Chondrocyte (in vitro differentiated cells): ENCODE measurements around the gene NAGPA. TPM values are rescaled to one million over a fixed set of nuclear protein-coding genes. Genes with fewer than 3 reads are reported as not detected.

Source experiments
- DNase-seq: peaks from one replicate; pipeline ENCODE4 v3.0.0; 2021; ENCODE audit warnings: mixed read lengths, low spot score
- H3K27ac Mint-ChIP-seq: one replicate; pipeline ENCODE4 v1.8.0; 2021; ENCODE audit warnings: mild to moderate bottlenecking, moderate library complexity, mixed read lengths; ENCODE audit not compliant: unreplicated experiment
- H3K27me3 Mint-ChIP-seq: 2 replicates; pipeline ENCODE4 v1.8.0; 2021; ENCODE audit warnings: low read depth, mixed read lengths
- H3K36me3 Mint-ChIP-seq: 2 replicates; pipeline ENCODE4 v1.8.0; 2021; ENCODE audit warnings: low read depth, mixed read lengths
- H3K4me1 Mint-ChIP-seq: 2 replicates; pipeline ENCODE4 v1.8.0; 2021; ENCODE audit warnings: low read depth, mild to moderate bottlenecking, mixed read lengths
- H3K4me3 Mint-ChIP-seq: one replicate; pipeline ENCODE4 v1.8.0; 2021; ENCODE audit warnings: mild to moderate bottlenecking, moderate library complexity, mixed read lengths; ENCODE audit not compliant: unreplicated experiment
- H3K9me3 Mint-ChIP-seq: 2 replicates; pipeline ENCODE4 v1.8.0; 2021; ENCODE audit warnings: low read depth, mixed read lengths
- CTCF ChIP-seq: fragments of 200-600 bp; sonication (generic); IDR thresholded peaks from 2 replicates; pipeline ENCODE4 v1.5.0; 2021; ENCODE audit warnings: antibody characterized with exemption, mild to moderate bottlenecking, moderate library complexity
- total RNA-seq: library from RNA; stranded (reverse); gene quantifications from 3 replicates; pipeline ENCODE4 v1.2.1, GENCODE V29; 2021

Gene NAGPA
- total RNA-seq, 1 donor from 2014 or later, result 11.3 TPM

GRCh38 chr16:5044011-5044540 lies 10.3 kb upstream of the NAGPA start:
- H3K9me3 Mint-ChIP-seq, result peaks cover 6% of the 10 kb centered on the region
- TF ChIP-seq CTCF, result no peak
- H3K4me1 Mint-ChIP-seq, result no peaks in the 10 kb centered on the region

GRCh38 chr16:5042574-5043171 lies 8.9 kb upstream of the NAGPA start:
- Mint-ChIP-seq H3K4me1 (no peaks in the 10 kb centered on the region), H3K27ac (no peak overlapping the region), H3K27me3 (peaks cover 33% of the 10 kb centered on the region), H3K4me3 (no peak overlapping the region), H3K36me3 (peaks cover 2% of the 10 kb centered on the region), H3K9me3 (no peaks in the 10 kb centered on the region)
- TF ChIP-seq CTCF, result peak; percentile 28
- peak; percentile 35 for DNase-seq

More at GRCh38 chr16:5044011-5044540, 10.3 kb upstream of the NAGPA start:
- Mint-ChIP-seq H3K27me3 (peaks cover 39% of the 10 kb centered on the region), H3K27ac (no peak overlapping the region), H3K36me3 (peaks cover 2% of the 10 kb centered on the region), H3K4me3 (no peak overlapping the region)
- peak; percentile 57 for DNase-seq

- DNase-seq, result no peak
- peaks cover 27% of the 10 kb centered on the region for H3K27me3 Mint-ChIP-seq
- no peaks in the 10 kb centered on the region for H3K9me3 Mint-ChIP-seq
- no peak for TF ChIP-seq CTCF
- H3K4me3 Mint-ChIP-seq, result no peak overlapping the region
- H3K4me1 Mint-ChIP-seq, result no peaks in the 10 kb centered on the region
- peaks cover 1% of the 10 kb centered on the region for H3K36me3 Mint-ChIP-seq
- no peak overlapping the region for H3K27ac Mint-ChIP-seq
Measured at GRCh38 chr16:5041600-5042133, 7.9 kb upstream of the NAGPA start.

GRCh38 chr16:5040451-5040850 lies 6.7 kb upstream of the NAGPA start:
- no peaks in the 10 kb centered on the region for H3K4me1 Mint-ChIP-seq
- no peaks in the 10 kb centered on the region for H3K36me3 Mint-ChIP-seq
- no peak overlapping the region for H3K4me3 Mint-ChIP-seq
- H3K27me3 Mint-ChIP-seq, result peaks cover 24% of the 10 kb centered on the region
- DNase-seq, result no peak
- TF ChIP-seq CTCF, result no peak
- no peaks in the 10 kb centered on the region for H3K9me3 Mint-ChIP-seq
- H3K27ac Mint-ChIP-seq, result no peak overlapping the region

GRCh38 chr16:5036228-5037156 lies 2.8 kb upstream of the NAGPA start:
- H3K36me3 Mint-ChIP-seq, result no peaks in the 10 kb centered on the region
- no peak overlapping the region for H3K4me3 Mint-ChIP-seq
- DNase-seq, result peak; percentile 40
- peaks cover 16% of the 10 kb centered on the region for H3K4me1 Mint-ChIP-seq
- peaks cover 15% of the 10 kb centered on the region for H3K27me3 Mint-ChIP-seq
- TF ChIP-seq CTCF, result no peak
- no peak overlapping the region for H3K27ac Mint-ChIP-seq
- no peaks in the 10 kb centered on the region for H3K9me3 Mint-ChIP-seq
